Suprapubic skin (tissue), 4 donors: ENCODE measurements around the gene VAV2. TPM values are rescaled to one million over a fixed set of nuclear protein-coding genes. Genes with fewer than 3 reads are reported as not detected.

Source experiments
- DNase-seq, 2 donors: peaks; one replicate each; pipeline ENCODE4 v3.0.0-alpha.2; 2019; ENCODE audit warnings: low spot score in 2 of 2
- H3K27ac ChIP-seq: fragments of 200-600 bp; sonication (generic); one replicate; pipeline ENCODE4 v1.5.1; 2019
- H3K27me3 ChIP-seq: fragments of 200-600 bp; sonication (generic); one replicate; pipeline ENCODE4 v1.5.1; 2019
- H3K36me3 ChIP-seq: fragments of 200-600 bp; sonication (generic); one replicate; pipeline ENCODE4 v1.5.1; 2019
- H3K4me1 ChIP-seq: fragments of 200-600 bp; sonication (generic); one replicate; pipeline ENCODE4 v1.5.1; 2019
- H3K4me3 ChIP-seq: fragments of 200-600 bp; sonication (generic); one replicate; pipeline ENCODE4 v1.5.1; 2019; ENCODE audit warnings: mild to moderate bottlenecking
- H3K9me3 ChIP-seq: fragments of 200-600 bp; sonication (generic); one replicate; pipeline ENCODE4 v1.5.1; 2019
- CTCF ChIP-seq, 2 donors: fragments of 200-600 bp in 1 of 2; fragments of 450-650 bp in 1 of 2; sonication (generic) in 1 of 2; IDR thresholded peaks; one replicate each; pipeline ENCODE4 v1.5.1; 2016 to 2019; ENCODE audit warnings: antibody characterized with exemption in 2 of 2, mild to moderate bottlenecking in 1 of 2, moderate library complexity in 1 of 2
- EP300 ChIP-seq: sonication (generic); formaldehyde crosslinking; IDR thresholded peaks from one replicate; pipeline ENCODE4 v1.6.1; 2017; ENCODE audit warnings: antibody characterized with exemption
- POLR2A ChIP-seq, 2 donors: fragments of 450-650 bp; IDR thresholded peaks; one replicate each; pipeline ENCODE4 v1.6.1; 2017; ENCODE audit warnings: antibody characterized with exemption in 2 of 2, mild to moderate bottlenecking in 2 of 2, moderate library complexity in 2 of 2
- POLR2AphosphoS5 ChIP-seq, 3 donors: sonication (generic); formaldehyde crosslinking; IDR thresholded peaks; one replicate each; pipeline ENCODE4 v1.6.1; 2017; ENCODE audit warnings: antibody characterized with exemption in 3 of 3
- WGBS: methylation state at CpG from one replicate; pipeline ENCODE4 v1.1.5; 2018; 5-methylcytosine and 5-hydroxymethylcytosine counted together
- total RNA-seq, 4 donors: library from RNA; depleted of rRNA; stranded (reverse); fragments of >200 nt; gene quantifications; one replicate each; pipeline ENCODE4 v1.1.0, GENCODE V29; 2016

VAV2 gene
- total RNA-seq, 4 donors from 2014 or later = 5.2 to 10.3 (median 6.4) TPM

- Histone ChIP-seq H3K36me3 (no peaks in the 10 kb centered on the region), H3K27ac (no peak overlapping the region), H3K9me3 (no peaks in the 10 kb centered on the region), H3K4me1 (peaks cover 26% of the 10 kb centered on the region), H3K27me3 (no peaks in the 10 kb centered on the region), H3K4me3 (no peak overlapping the region)
- WGBS = 74% methylated on average over 13 of the region's 24 CpGs
- no peak for TF ChIP-seq EP300
- no peak for TF ChIP-seq POLR2A (IDR thresholded peaks at IDR 0.05)
- TF ChIP-seq CTCF (IDR thresholded peaks at IDR 0.05) = no peak
- no peak for TF ChIP-seq POLR2AphosphoS5 (IDR thresholded peaks at IDR 0.05)
- no peak for DNase-seq
These were observed 109.0 kb downstream of the VAV2 start for GRCh38 chr9:133882849-133883755.

GRCh38 chr9:133881671-133882381 is 110.3 kb downstream of the VAV2 start:
- no peak for DNase-seq
- no peaks in the 10 kb centered on the region for H3K9me3 ChIP-seq
- no peak overlapping the region for H3K4me3 ChIP-seq
- no peak for TF ChIP-seq POLR2AphosphoS5 (IDR thresholded peaks at IDR 0.05)
- TF ChIP-seq CTCF (IDR thresholded peaks at IDR 0.05) = no peak
- no peak for TF ChIP-seq EP300
- no peak for TF ChIP-seq POLR2A (IDR thresholded peaks at IDR 0.05)
- no peak overlapping the region for H3K27ac ChIP-seq
- no peaks in the 10 kb centered on the region for H3K36me3 ChIP-seq
- WGBS = 58% methylated on average over 23 of the region's 24 CpGs
- no peaks in the 10 kb centered on the region for H3K27me3 ChIP-seq
- H3K4me1 ChIP-seq = peaks cover 31% of the 10 kb centered on the region

- 53% methylated on average over 19 of the region's 23 CpGs for WGBS
- DNase-seq = no peak
- no peaks in the 10 kb centered on the region for H3K9me3 ChIP-seq
- TF ChIP-seq EP300 (no peak), POLR2A (IDR thresholded peaks at IDR 0.05) (no peak), CTCF (IDR thresholded peaks at IDR 0.05) (no peak), POLR2AphosphoS5 (IDR thresholded peaks at IDR 0.05) (no peak)
- H3K4me3 ChIP-seq = no peak overlapping the region
- no peaks in the 10 kb centered on the region for H3K27me3 ChIP-seq
- H3K27ac ChIP-seq = no peak overlapping the region
- peaks cover 38% of the 10 kb centered on the region for H3K4me1 ChIP-seq
- no peaks in the 10 kb centered on the region for H3K36me3 ChIP-seq
These were observed 111.1 kb downstream of the VAV2 start for GRCh38 chr9:133880851-133881661.

GRCh38 chr9:133880136-133880535 is 112.0 kb downstream of the VAV2 start:
- H3K4me1 ChIP-seq = peaks cover 44% of the 10 kb centered on the region
- no peaks in the 10 kb centered on the region for H3K9me3 ChIP-seq
- no peak for DNase-seq
- no peaks in the 10 kb centered on the region for H3K36me3 ChIP-seq
- no peak overlapping the region for H3K4me3 ChIP-seq
- H3K27ac ChIP-seq = no peak overlapping the region
- 96% methylated on average over 7 of the region's 7 CpGs for WGBS
- H3K27me3 ChIP-seq = no peaks in the 10 kb centered on the region
- TF ChIP-seq EP300 (no peak), POLR2A (IDR thresholded peaks at IDR 0.05) (no peak), CTCF (IDR thresholded peaks at IDR 0.05) (no peak), POLR2AphosphoS5 (IDR thresholded peaks at IDR 0.05) (no peak)
